ENCODE measurements around the gene ID1.

Gene ID1, protein sequence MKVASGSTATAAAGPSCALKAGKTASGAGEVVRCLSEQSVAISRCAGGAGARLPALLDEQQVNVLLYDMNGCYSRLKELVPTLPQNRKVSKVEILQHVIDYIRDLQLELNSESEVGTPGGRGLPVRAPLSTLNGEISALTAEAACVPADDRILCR

GRCh38 chr20:31605031-31605901, at the start of gene ID1:
TSS of gene ID1 (plus strand) at chr20:31605289. CDS start at chr20:31605388, 99 bp downstream.
- in situ Hi-C loops (cut with HindIII; ENCODE audit: low sequenced_read_pairs), result no loop called here

DNA sequence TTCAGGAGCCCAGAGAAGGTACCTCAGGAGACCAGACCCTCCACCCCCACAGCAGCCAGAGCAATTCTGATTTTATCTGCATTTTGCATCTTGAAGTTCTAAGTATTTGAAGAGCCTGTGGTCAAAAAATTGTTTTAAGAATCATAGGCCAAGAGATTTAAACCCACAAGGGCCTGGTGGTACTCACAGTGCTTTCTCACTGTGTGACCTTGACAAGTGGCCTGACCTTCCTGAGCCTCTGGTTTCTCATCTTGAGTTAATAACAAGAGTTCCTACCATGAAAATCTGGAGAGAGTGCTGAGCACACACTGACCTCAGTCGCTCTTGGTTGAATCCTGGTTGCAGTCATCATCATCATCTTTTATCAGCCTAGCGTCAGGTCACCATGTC, 45.4 kb upstream of the ID1 start:
- in situ Hi-C loops (cut with HindIII; ENCODE audit: low sequenced_read_pairs), result no loop called here

DNA sequence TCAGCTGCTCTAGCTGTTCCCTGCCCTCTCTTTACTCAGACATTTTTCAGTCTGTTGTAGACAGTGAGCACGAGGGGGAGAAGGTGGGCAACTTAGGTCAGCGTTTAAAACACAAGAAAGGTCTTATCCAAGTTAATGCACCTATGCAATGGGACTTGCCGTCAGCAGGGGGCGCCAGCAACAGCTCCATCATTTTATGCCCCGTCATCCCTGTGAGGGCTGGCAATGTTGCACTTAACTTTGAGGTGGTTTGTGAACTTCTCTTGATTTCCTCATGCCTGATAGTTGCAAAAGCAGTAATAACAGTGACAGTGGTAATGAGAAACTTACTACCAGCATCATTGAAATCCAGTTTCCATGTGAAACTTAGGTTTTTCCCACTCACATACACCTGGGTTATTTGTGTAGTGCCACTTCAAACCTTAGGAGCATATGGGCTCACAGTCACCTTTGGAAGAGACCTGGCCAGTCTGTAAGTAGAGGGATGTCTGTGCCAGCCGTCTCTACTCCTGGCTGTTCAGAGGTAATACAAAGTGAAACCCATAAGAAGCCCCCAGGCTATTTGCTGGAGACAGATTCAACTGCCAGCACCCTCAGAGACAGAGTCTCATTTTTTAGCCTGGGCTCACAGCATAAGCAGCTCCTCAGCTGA, 44.9 kb upstream of the ID1 start:
- in situ Hi-C loops (cut with HindIII; ENCODE audit: low sequenced_read_pairs), result no loop called here

- in situ Hi-C loops (cut with HindIII; ENCODE audit: low sequenced_read_pairs), result no loop called here
Measured at GRCh38 chr20:31560746-31561598, 44.1 kb upstream of the ID1 start.

DNA sequence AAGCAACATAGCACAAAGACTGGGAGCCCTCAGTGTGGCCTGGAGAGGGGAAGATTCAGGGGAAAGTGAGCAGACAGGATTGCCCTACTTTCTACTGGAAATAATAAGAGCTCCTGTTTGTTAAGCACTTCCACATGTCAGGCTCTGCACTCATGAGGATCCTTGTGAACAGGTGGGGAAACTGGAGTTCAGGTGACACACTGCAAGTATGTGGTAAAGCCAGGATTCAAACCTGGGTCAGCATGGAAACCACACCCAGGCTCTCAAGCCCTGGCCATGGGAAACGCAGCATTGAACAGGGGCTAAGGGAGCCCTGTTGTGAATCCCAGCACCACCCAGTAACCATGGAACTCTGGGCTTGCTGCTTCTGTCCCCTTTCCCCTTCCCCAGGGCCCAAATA, 42.8 kb upstream of the ID1 start:
- in situ Hi-C loops (cut with HindIII; ENCODE audit: low sequenced_read_pairs), result no loop called here

- in situ Hi-C loops (cut with HindIII; ENCODE audit: low sequenced_read_pairs), result no loop called here
Measured at GRCh38 chr20:31564284-31564683, 40.8 kb upstream of the ID1 start.

- in situ Hi-C loops (cut with HindIII; ENCODE audit: low sequenced_read_pairs), result no loop called here
Measured at GRCh38 chr20:31565699-31566318, 39.3 kb upstream of the ID1 start.

DNA sequence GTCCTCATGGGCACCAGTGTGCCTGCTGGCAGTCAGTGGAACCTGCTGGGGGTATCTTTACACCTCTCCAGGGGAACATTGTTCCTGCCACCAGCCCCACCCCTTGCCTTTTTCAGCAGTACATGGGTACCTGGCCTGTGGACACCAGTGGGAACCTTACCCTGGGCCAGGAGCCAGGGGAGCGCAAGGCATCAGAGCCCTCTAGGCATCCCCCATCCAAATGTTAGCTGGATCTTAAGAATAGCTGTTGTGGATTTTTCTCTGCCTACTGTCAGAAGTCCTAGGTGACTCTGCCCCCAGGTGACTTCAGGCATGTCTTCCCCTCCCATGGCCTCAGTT, 38.8 kb upstream of the ID1 start:
- in situ Hi-C loops (cut with HindIII; ENCODE audit: low sequenced_read_pairs), result no loop called here

GRCh38 chr20:31566658-31567379, 38.3 kb upstream of the ID1 start:
- in situ Hi-C loops (cut with HindIII; ENCODE audit: low sequenced_read_pairs), result no loop called here

- in situ Hi-C loops (cut with HindIII; ENCODE audit: low sequenced_read_pairs), result no loop called here
Measured at GRCh38 chr20:31567380-31567720, 37.7 kb upstream of the ID1 start.

- in situ Hi-C loops (cut with HindIII; ENCODE audit: low sequenced_read_pairs), result no loop called here
Measured at GRCh38 chr20:31568041-31568731, 36.9 kb upstream of the ID1 start.

DNA sequence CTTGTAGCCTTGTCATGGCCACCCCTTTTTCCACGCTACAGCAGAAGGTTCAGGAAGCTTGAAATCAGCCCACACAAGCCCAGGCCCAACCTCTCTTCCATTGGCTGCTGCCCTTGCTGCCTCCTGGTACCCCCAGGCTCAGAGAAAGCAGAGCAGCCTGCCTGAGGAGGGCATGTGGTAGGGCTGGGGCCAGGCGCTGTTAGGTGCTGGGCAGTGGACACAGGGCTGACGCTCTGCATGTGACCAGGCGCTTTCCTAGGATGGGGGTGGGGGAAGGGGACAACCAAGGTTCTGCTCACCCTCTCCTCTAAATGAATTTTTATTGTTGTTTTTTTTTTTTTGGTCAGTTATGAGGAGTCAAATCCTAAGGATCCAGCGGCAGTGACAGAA, 36.3 kb upstream of the ID1 start:
- in situ Hi-C loops (cut with HindIII; ENCODE audit: low sequenced_read_pairs), result no loop called here

GRCh38 chr20:31569163-31570020, 35.7 kb upstream of the ID1 start:
- in situ Hi-C loops (cut with HindIII; ENCODE audit: low sequenced_read_pairs), result no loop called here

- in situ Hi-C loops (cut with HindIII; ENCODE audit: low sequenced_read_pairs), result no loop called here
Measured at GRCh38 chr20:31570021-31570463, 35.0 kb upstream of the ID1 start.

GRCh38 chr20:31570735-31571617, 34.1 kb upstream of the ID1 start:
- in situ Hi-C loops (cut with HindIII; ENCODE audit: low sequenced_read_pairs), result no loop called here

DNA sequence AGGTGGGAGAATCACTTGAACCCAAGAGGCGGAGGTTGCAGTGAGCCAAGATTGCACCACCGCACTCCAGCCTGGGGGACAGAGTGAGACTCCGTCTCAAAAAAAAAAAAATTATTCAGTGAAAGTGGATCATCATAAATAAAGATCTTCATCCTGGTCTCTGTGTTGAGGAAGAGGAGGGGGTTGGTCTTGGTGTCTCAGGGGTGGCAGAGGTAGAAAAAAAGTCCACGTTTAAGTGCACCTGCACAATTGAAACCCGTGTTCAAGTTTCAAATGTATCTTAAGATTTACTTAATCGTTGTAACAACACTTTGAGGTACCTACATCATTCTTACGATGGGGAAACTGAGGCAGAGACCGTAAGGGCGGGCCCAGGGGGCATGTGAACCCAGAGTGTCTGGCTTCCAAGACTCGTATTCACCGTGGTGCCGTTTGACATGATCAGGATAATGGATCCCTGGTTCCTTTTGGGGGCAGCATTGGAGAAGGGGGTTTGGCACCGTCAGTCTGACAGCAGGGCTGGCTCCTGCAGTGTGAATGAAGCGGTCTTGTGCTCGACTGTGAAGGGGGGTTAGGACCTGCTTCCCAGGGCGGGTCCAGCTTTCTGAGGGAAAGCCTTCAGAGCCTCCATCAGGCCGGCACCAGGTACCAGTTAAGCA, 32.9 kb upstream of the ID1 start:
- in situ Hi-C loops (cut with HindIII; ENCODE audit: low sequenced_read_pairs), result no loop called here

All from DLD1 (cell line).